Measurements from ENCODE around the gene IRF2. TPM values are rescaled to one million over a fixed set of nuclear protein-coding genes. Genes with fewer than 3 reads are reported as not detected.
A peak's percentile ranks its signal among the peaks of the same experiment; 100 is the strongest.

IRF2 gene
- total RNA-seq, 2 experiments from 2014 or later = 11.4 to 14.9 TPM

DNA sequence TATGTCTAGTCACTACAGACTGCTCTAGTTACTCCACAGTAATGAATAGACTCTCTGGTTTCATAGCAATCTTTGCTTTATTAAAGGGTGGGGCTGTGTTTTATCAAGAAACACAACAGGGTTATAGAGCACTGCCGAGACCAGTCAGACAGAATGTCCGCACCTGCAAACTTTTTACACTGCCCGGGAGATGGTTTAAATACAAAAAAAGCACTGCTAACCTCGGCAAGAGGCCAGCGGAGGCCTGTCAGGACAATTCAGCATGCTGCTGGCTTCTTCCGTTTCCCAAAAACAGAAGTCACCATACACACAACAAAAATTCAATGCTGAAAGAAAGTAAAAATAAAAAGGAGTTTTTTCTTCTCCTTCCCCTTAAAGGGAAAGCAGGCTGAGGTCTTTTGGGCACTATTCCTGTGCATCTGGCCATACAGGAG is 67.4 kb downstream of the IRF2 start:
- intact Hi-C loops (cut with DNase I, micrococcal nuclease) = no loop called here
- peaks cover 33% of the 10 kb centered on the region for H3K4me1 Mint-ChIP-seq (ENCODE audit: low read depth)
- ATAC-seq (ENCODE audit: poor library complexity) (no peak), DNase-seq (no peak)
- H3K27ac Mint-ChIP-seq = no peak overlapping the region
- POLR2A ChIA-PET = no interaction called here
- no peaks in the 10 kb centered on the region for H3K27me3 Mint-ChIP-seq
- Histone ChIP-seq H3K36me3 (ENCODE audit: insufficient read depth, low read length) (peaks cover 74% of the 10 kb centered on the region), H3K4me1 (ENCODE audit: insufficient read depth, low read length) (peaks cover 29% of the 10 kb centered on the region), H3K4me3 (ENCODE audit: low read length) (no peak overlapping the region), H3K9me3 (ENCODE audit: control insufficient read depth in 1 of 2, insufficient read depth in 1 of 2, low read length in 2 of 2) (no peaks in the 10 kb centered on the region), H3K27me3 (ENCODE audit: control insufficient read depth in 1 of 2, insufficient read depth in 2 of 2, low read length in 2 of 2) (no peaks in the 10 kb centered on the region), H3K27ac (ENCODE audit: low read depth in 1 of 2, low read length in 2 of 2) (no peak overlapping the region)
- TF ChIP-seq, protein P1, sequence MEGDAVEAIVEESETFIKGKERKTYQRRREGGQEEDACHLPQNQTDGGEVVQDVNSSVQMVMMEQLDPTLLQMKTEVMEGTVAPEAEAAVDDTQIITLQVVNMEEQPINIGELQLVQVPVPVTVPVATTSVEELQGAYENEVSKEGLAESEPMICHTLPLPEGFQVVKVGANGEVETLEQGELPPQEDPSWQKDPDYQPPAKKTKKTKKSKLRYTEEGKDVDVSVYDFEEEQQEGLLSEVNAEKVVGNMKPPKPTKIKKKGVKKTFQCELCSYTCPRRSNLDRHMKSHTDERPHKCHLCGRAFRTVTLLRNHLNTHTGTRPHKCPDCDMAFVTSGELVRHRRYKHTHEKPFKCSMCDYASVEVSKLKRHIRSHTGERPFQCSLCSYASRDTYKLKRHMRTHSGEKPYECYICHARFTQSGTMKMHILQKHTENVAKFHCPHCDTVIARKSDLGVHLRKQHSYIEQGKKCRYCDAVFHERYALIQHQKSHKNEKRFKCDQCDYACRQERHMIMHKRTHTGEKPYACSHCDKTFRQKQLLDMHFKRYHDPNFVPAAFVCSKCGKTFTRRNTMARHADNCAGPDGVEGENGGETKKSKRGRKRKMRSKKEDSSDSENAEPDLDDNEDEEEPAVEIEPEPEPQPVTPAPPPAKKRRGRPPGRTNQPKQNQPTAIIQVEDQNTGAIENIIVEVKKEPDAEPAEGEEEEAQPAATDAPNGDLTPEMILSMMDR (IDR thresholded peaks at IDR 0.05) = no peak
- H3K36me3 Mint-ChIP-seq (ENCODE audit: low read depth) = peaks cover 91% of the 10 kb centered on the region
- CTCF ChIA-PET = no interaction called here
- H3K4me3 Mint-ChIP-seq = no peak overlapping the region
- H3K9me3 Mint-ChIP-seq = no peaks in the 10 kb centered on the region

DNA sequence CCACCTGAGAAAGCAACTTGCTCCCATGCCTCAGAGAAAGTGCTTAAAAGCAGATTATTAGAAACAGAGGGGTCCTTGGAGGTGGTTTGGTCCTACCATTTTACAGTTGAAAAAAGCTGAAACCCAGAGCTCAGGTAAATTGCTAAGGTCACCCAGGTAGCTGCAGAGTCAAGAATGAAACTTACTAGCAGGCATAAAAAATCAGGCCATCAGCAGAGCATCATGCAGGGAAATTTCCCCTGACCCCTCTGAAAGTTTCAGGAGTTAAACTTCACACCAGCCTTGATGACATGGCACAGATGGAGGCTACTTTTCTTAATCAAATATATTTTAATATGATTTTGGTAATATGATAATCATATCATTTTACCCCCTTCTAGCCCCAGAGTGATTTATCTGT is 70.3 kb downstream of the IRF2 start:
- Mint-ChIP-seq H3K27me3 (no peaks in the 10 kb centered on the region), H3K9me3 (no peaks in the 10 kb centered on the region), H3K4me3 (no peak overlapping the region), H3K36me3 (ENCODE audit: low read depth) (peaks cover 94% of the 10 kb centered on the region), H3K27ac (no peak overlapping the region), H3K4me1 (ENCODE audit: low read depth) (peaks cover 10% of the 10 kb centered on the region)
- Histone ChIP-seq H3K27me3 (ENCODE audit: control insufficient read depth in 1 of 2, insufficient read depth in 2 of 2, low read length in 2 of 2) (no peaks in the 10 kb centered on the region), H3K36me3 (ENCODE audit: insufficient read depth, low read length) (peaks cover 96% of the 10 kb centered on the region), H3K9me3 (ENCODE audit: control insufficient read depth in 1 of 2, insufficient read depth in 1 of 2, low read length in 2 of 2) (no peaks in the 10 kb centered on the region), H3K4me3 (ENCODE audit: low read length) (no peak overlapping the region), H3K4me1 (ENCODE audit: insufficient read depth, low read length) (peaks cover 19% of the 10 kb centered on the region), H3K27ac (ENCODE audit: low read depth in 1 of 2, low read length in 2 of 2) (no peak overlapping the region)
- intact Hi-C loops (cut with DNase I, micrococcal nuclease) = no loop called here
- TF ChIP-seq, protein P1 (IDR thresholded peaks at IDR 0.05) = no peak
- no peak for ATAC-seq (ENCODE audit: poor library complexity)
- ChIA-PET CTCF (no interaction called here), POLR2A (no interaction called here)
- DNase-seq = no peak

DNA sequence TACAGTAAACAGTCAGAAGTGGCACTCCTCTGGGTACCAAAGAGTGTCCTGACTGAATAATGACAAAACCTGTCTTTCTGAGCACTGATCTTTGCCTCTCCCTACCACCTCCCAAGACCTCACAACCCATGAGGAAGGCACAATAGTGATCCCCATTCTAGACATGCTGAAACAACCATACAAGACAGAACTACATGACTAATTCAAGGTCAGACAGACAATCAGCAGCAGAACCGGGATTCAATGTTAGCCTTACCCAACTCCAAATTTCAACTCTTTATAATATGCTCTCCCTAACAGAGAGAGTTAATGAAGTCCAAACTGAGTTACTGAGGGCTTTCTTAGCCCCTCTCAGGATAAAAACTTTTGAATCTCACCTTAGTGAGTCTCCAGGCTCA is 71.0 kb downstream of the IRF2 start:
- Mint-ChIP-seq H3K4me1 (ENCODE audit: low read depth) (peaks cover 6% of the 10 kb centered on the region), H3K9me3 (no peaks in the 10 kb centered on the region), H3K36me3 (ENCODE audit: low read depth) (peaks cover 94% of the 10 kb centered on the region), H3K4me3 (no peak overlapping the region), H3K27me3 (no peaks in the 10 kb centered on the region), H3K27ac (peak overlapping the region; percentile 22)
- no peaks in the 10 kb centered on the region for H3K9me3 ChIP-seq (ENCODE audit: control insufficient read depth in 1 of 2, insufficient read depth in 1 of 2, low read length in 2 of 2)
- H3K4me3 ChIP-seq (ENCODE audit: low read length) = no peak overlapping the region
- ATAC-seq (ENCODE audit: poor library complexity) (no peak), DNase-seq (no peak)
- ChIA-PET CTCF (no interaction called here), POLR2A (no interaction called here)
- peaks cover 96% of the 10 kb centered on the region for H3K36me3 ChIP-seq (ENCODE audit: insufficient read depth, low read length)
- H3K27ac ChIP-seq (ENCODE audit: low read depth in 1 of 2, low read length in 2 of 2) = no peak overlapping the region
- H3K27me3 ChIP-seq (ENCODE audit: control insufficient read depth in 1 of 2, insufficient read depth in 2 of 2, low read length in 2 of 2) = no peaks in the 10 kb centered on the region
- intact Hi-C loops (cut with DNase I, micrococcal nuclease) = no loop called here
- peaks cover 12% of the 10 kb centered on the region for H3K4me1 ChIP-seq (ENCODE audit: insufficient read depth, low read length)
- TF ChIP-seq, protein P1 (IDR thresholded peaks at IDR 0.05) = no peak
